Sigmoid colon (tissue), 7 donors: Measurements from ENCODE around the gene CORO1C. TPM values are rescaled to one million over a fixed set of nuclear protein-coding genes. Genes with fewer than 3 reads are reported as not detected.
A peak's percentile ranks its signal among the peaks of the same experiment; 100 is the strongest.
"Not testable (repeated sequence)": the region's sequence is repeated elsewhere in the genome, so short reads cannot be mapped to it uniquely, and the experiment has no call there.

Experiments used
- DNase-seq: peaks from one replicate; pipeline ENCODE4 v3.0.0-alpha.2; 2019
- H3K27ac ChIP-seq, 4 donors: fragments of 200-600 bp; sonication (generic); one replicate each; pipeline ENCODE4 v1.5.1; 2016 to 2019; ENCODE audit warnings: mild to moderate bottlenecking in 1 of 4
- H3K27me3 ChIP-seq, 3 donors: fragments of 200-600 bp; sonication (generic); one replicate each; pipeline ENCODE4 v1.5.1; 2019; ENCODE audit warnings: mild to moderate bottlenecking in 1 of 3
- H3K36me3 ChIP-seq, 4 donors: fragments of 200-600 bp; sonication (generic); one replicate each; pipeline ENCODE4 v1.5.1; 2016 to 2019
- H3K4me1 ChIP-seq, 4 donors: fragments of 200-600 bp; sonication (generic); one replicate each; pipeline ENCODE4 v1.5.1; 2017 to 2019
- H3K4me3 ChIP-seq, 4 donors: fragments of 200-600 bp; sonication (generic); one replicate each; pipeline ENCODE4 v1.5.1; 2017 to 2019; ENCODE audit warnings: mild to moderate bottlenecking in 2 of 4, moderate library complexity in 1 of 4
- H3K9me3 ChIP-seq, 4 donors: fragments of 200-600 bp in 3 of 4; sonication (generic) in 3 of 4; one replicate each; pipeline versions ENCODE4 v1.5.1 to v1.6.1; 2013 to 2019
- EP300 ChIP-seq, 4 donors: sonication (generic); formaldehyde crosslinking; IDR thresholded peaks; one replicate each; pipeline ENCODE4 v1.6.1; 2017; ENCODE audit warnings: antibody characterized with exemption in 4 of 4
- POLR2A ChIP-seq, 2 donors: fragments of 450-650 bp; IDR thresholded peaks; one replicate each; pipeline ENCODE4 v1.6.1; 2016; ENCODE audit warnings: antibody characterized with exemption in 2 of 2, mild to moderate bottlenecking in 2 of 2, moderate library complexity in 2 of 2
- POLR2AphosphoS5 ChIP-seq, 4 donors: sonication (generic); formaldehyde crosslinking; IDR thresholded peaks; one replicate each; pipeline ENCODE4 v1.6.1; 2017; ENCODE audit warnings: antibody characterized with exemption in 4 of 4
- WGBS, 2 donors: extraction: QIAGEN DNeasy Blood & Tissue Kit; methylation state at CpG; one replicate each; pipeline ENCODE4 v1.1.7; 2013; 5-methylcytosine and 5-hydroxymethylcytosine counted together
- intact Hi-C: fragments of 100-400 bp; cut with DNase I; formaldehyde crosslinking; loops from one replicate; pipeline ENCODE4 v1.15.1; 2023
- polyA plus RNA-seq, 3 donors: library from polyadenylated mRNA; stranded (reverse); fragments of 200-250 nt; gene quantifications; one replicate each; pipeline ENCODE4 v1.2.3, GENCODE V29; 2013
- total RNA-seq, 4 donors: library from RNA; depleted of rRNA; stranded (reverse); fragments of >200 nt; gene quantifications; one replicate each; pipeline ENCODE4 v1.1.0, GENCODE V29; 2016
- TF ChIP-seq, protein P1 (sequence below), 4 experiments: fragments of 450-650 bp in 3 of 4; fragments of 200-600 bp in 1 of 4; IDR thresholded peaks; one replicate each; pipeline ENCODE4 v1.5.1; 2016 to 2019; ENCODE audit warnings: antibody characterized with exemption in 4 of 4, mild to moderate bottlenecking in 3 of 4, moderate library complexity in 2 of 4
- donor health status: healthy with polysubstance abuse.
- donor health status: Bipolar disorder and iron deficiency.
- donor health status: healthy.

Gene CORO1C
- total and polyA plus RNA-seq, 7 donors = 38.4 to 569 (median 247) TPM

DNA sequence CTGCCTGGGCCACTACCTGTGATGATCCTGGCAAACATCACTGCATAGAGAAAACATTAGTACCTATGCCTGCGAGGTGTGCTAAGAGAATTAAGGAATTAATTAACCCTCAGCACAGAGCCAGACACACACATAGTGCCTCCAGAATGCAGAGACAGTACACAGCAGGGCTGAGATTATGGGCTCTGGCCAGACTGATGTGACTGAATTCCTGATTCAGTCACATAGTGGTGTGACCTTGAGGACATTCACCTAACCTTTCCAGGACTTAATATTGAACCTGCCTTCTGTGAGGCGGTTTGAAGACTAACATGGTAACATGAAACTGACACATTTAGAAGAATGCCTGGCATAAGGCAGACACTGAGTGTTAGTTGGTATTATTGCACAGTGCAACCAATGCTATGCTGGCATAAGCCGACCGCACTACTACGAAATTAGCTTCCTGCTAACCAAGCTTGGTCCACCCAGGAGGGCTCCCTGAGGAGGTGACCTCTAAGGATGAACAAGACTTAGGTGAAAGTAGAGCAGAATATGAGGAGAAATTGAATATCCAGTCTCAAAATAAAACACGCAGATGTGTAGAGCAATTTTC lies 65.6 kb downstream of the CORO1C start:
- DNase-seq = no peak
- Histone ChIP-seq H3K9me3 (no peaks in the 10 kb centered on the region), H3K36me3 (peaks cover 0 to 12% (median 2%) of the 10 kb centered on the region in 4 donors), H3K27ac (peak overlapping the region; percentile 83 to 99 (median 86)), H3K27me3 (no peaks in the 10 kb centered on the region), H3K4me1 (peaks cover 0 to 79% (median 77%) of the 10 kb centered on the region in 4 donors), H3K4me3 (no peak overlapping the region)
- intact Hi-C loops = loop anchor here (1.0 to 2.0 kb wide), 3 partner anchors 31 to 139 kb away; partner anchors contain the start of gene CORO1C
- no peak for TF ChIP-seq POLR2AphosphoS5 (IDR thresholded peaks at IDR 0.05)
- no peak for TF ChIP-seq EP300 (IDR thresholded peaks at IDR 0.05)
- no peak for TF ChIP-seq POLR2A (IDR thresholded peaks at IDR 0.05)
- TF ChIP-seq, protein P1, sequence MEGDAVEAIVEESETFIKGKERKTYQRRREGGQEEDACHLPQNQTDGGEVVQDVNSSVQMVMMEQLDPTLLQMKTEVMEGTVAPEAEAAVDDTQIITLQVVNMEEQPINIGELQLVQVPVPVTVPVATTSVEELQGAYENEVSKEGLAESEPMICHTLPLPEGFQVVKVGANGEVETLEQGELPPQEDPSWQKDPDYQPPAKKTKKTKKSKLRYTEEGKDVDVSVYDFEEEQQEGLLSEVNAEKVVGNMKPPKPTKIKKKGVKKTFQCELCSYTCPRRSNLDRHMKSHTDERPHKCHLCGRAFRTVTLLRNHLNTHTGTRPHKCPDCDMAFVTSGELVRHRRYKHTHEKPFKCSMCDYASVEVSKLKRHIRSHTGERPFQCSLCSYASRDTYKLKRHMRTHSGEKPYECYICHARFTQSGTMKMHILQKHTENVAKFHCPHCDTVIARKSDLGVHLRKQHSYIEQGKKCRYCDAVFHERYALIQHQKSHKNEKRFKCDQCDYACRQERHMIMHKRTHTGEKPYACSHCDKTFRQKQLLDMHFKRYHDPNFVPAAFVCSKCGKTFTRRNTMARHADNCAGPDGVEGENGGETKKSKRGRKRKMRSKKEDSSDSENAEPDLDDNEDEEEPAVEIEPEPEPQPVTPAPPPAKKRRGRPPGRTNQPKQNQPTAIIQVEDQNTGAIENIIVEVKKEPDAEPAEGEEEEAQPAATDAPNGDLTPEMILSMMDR (IDR thresholded peaks at IDR 0.05) = no peak
- WGBS, 2 donors = 89 to 92% methylated on average over 6 of the region's 6 CpGs

DNA sequence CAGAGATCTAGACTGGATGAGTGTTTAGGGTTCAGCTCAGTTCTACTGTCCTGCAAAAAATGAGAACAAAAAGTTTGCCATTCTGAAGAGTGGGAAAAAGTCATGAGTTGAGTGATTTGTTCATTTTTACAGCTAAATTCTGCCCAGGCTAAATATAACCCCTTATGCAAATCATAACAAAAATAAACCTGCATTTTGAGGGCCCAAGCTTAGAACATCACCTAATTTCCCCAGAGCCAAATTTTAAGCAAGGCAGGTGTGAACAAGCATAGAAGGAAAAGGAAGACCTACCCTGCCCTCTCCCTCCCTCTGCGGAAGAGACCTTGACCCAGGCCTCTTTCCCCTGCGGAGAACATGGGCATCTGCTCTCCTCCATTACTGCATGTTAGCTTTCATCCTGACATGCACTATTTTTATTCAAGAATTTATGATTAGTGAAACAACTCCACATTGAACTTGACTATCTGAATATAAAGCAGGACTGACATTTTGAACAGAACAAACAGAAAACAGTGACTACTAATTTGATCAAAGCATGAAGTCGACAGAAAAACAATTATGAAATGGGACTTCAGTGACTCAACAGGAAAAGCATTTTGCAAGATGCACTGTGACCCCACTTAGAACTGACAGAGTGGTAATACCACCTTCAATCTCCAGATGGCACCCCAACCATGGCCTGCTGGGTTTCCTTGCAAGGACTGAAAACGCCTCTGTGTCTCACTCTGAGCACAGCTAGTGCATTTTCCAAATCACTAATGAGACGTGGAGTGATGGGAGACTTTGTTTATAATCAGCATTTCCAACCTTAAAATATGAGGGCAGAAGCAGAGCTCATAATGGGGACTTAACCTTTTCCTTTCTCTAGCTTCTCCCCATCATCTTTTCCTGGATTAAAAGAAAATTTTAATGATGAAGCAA lies 66.7 kb downstream of the CORO1C start:
- peaks cover 0 to 82% (median 80%) of the 10 kb centered on the region in 4 donors for H3K4me1 ChIP-seq
- peak overlapping the region; percentile 83 to 99 (median 86) for H3K27ac ChIP-seq
- TF ChIP-seq POLR2AphosphoS5 (IDR thresholded peaks at IDR 0.05) = peak in 3 of 4 donors; percentile 74 to 80 (median 75)
- TF ChIP-seq EP300 (IDR thresholded peaks at IDR 0.05) = peak in 1 of 4 donors; percentile 19
- TF ChIP-seq POLR2A (IDR thresholded peaks at IDR 0.05) = no peak
- TF ChIP-seq, protein P1 (IDR thresholded peaks at IDR 0.05) = peak; percentile 88 to 96 (median 92)
- DNase-seq = peak; percentile 97
- 5 to 6% methylated on average over 5 of the region's 5 CpGs for WGBS, 2 donors
- peaks cover 0 to 17% (median 2%) of the 10 kb centered on the region in 4 donors for H3K36me3 ChIP-seq
- intact Hi-C loops = loop anchor here (1.0 to 2.0 kb wide), 4 partner anchors 32 to 190 kb away; partner anchors contain the start of gene CORO1C
- H3K27me3 ChIP-seq = no peaks in the 10 kb centered on the region
- H3K4me3 ChIP-seq = no peak overlapping the region
- H3K9me3 ChIP-seq = no peaks in the 10 kb centered on the region

DNA sequence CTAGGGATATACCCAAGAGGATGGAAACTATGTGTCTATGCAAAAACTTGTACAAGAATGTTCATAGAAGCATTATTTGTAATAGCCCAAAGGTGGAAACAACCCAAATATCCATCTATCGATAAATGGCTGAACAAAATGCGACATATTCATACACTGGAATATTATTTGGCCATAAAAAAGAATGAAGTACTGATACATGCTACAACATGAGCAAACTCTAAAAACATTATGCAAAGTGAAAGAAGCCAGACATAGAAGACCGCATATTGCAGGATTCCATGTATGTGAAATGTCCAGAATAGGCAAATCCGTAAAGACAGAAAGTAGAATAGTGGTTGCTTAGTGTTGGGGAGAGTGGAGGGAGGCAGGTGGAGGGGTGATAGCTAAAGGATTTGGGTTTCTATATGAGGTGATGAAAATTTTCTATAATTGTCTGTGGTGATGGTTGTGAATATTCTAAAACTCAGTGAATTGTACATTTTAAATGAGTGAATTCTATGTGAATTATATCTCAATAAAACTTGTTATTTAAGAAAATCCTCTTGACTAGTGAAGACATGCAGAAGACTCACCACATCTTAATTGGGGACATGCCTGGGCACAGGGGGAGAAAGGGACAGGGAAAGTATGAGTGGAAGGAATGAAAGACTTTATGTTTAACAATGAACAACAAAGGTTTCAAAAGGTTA lies 67.8 kb downstream of the CORO1C start:
- TF ChIP-seq EP300 (IDR thresholded peaks at IDR 0.05) (no peak), POLR2A (IDR thresholded peaks at IDR 0.05) (no peak), POLR2AphosphoS5 (IDR thresholded peaks at IDR 0.05) (no peak)
- TF ChIP-seq, protein P1 (IDR thresholded peaks at IDR 0.05) = no peak
- intact Hi-C loops = loop anchor here (1.0 to 2.0 kb wide), 3 partner anchors 33 to 191 kb away; partner anchors contain the start of gene CORO1C
- no peaks in the 10 kb centered on the region for H3K27me3 ChIP-seq
- H3K36me3 ChIP-seq = peaks cover under 1 to 26% (median 5%) of the 10 kb centered on the region in 4 donors
- H3K4me3 ChIP-seq = no peak overlapping the region
- H3K27ac ChIP-seq = peak overlapping the region; percentile 83 to 99 (median 86)
- 97 to 98% methylated on average over 4 of the region's 4 CpGs for WGBS, 2 donors
- H3K9me3 ChIP-seq = no peaks in the 10 kb centered on the region
- no peak for DNase-seq
- H3K4me1 ChIP-seq = peaks cover 0 to 80% (median 78%) of the 10 kb centered on the region in 4 donors

DNA sequence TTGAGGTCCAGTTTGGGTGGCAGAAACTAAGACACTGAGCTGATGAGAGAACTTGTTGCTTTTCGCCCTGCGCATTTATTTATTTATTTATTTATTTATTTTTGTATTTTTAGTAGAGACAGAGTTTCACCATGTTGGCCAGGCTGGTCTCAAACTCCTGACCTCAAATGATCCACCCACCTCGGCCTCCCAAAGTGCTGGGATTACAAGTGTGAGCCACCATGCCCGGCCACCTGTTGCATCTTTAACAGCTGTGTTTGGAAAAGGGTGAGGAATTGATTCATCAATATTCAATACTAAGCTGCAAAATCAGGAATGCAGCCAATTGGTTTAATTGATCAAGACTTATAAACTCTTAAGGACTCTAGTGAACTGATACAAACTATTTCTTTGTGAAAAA lies 73.2 kb downstream of the CORO1C start:
- H3K4me3 ChIP-seq, intact Hi-C loops, DNase-seq, H3K27me3 ChIP-seq, H3K9me3 ChIP-seq: not testable (repeated sequence)
- peak overlapping the region; percentile 37 to 99 (median 79) for H3K27ac ChIP-seq
- H3K4me1 ChIP-seq = peaks cover 0 to 47% (median 32%) of the 10 kb centered on the region in 4 donors
- 92 to 94% methylated on average over 4 of the region's 4 CpGs for WGBS, 2 donors
- H3K36me3 ChIP-seq = peaks cover 21 to 74% (median 28%) of the 10 kb centered on the region in 4 donors
